Activated naive CD8-positive, alpha-beta T cell treated with anti-CD3 and anti-CD28 coated beads for 36 hours (primary cell): ENCODE results near the gene TRIM17. TPM values are rescaled to one million over a fixed set of nuclear protein-coding genes. Genes with fewer than 3 reads are reported as not detected.
A peak's percentile ranks its signal among the peaks of the same experiment; 100 is the strongest.

Experiments
- DNase-seq: peaks from one replicate; pipeline ENCODE4 v3.0.0; 2021
- H3K27ac Mint-ChIP-seq: one replicate; pipeline ENCODE4 v1.8.0; 2022; ENCODE audit warnings: mild to moderate bottlenecking, moderate library complexity, mixed read lengths
- H3K27me3 Mint-ChIP-seq: one replicate; pipeline ENCODE4 v1.8.0; 2022; ENCODE audit warnings: mild to moderate bottlenecking, mixed read lengths
- H3K36me3 Mint-ChIP-seq: one replicate; pipeline ENCODE4 v1.8.0; 2021; ENCODE audit warnings: mild to moderate bottlenecking, mixed read lengths
- H3K4me1 Mint-ChIP-seq: one replicate; pipeline ENCODE4 v1.8.0; 2021; ENCODE audit warnings: mixed read lengths
- H3K4me3 Mint-ChIP-seq: one replicate; pipeline ENCODE4 v1.8.0; 2022; ENCODE audit warnings: mild to moderate bottlenecking, moderate library complexity, mixed read lengths
- H3K9me3 Mint-ChIP-seq: one replicate; pipeline ENCODE4 v1.8.0; 2022; ENCODE audit warnings: mixed read lengths
- total RNA-seq, 2 experiments: library from RNA; stranded (reverse); gene quantifications; one replicate each; pipeline ENCODE4 v1.2.3, GENCODE V29; 2021

TRIM17 gene
- total RNA-seq, 2 experiments from 2014 or later, result 1.3 to 1.9 TPM

DNA sequence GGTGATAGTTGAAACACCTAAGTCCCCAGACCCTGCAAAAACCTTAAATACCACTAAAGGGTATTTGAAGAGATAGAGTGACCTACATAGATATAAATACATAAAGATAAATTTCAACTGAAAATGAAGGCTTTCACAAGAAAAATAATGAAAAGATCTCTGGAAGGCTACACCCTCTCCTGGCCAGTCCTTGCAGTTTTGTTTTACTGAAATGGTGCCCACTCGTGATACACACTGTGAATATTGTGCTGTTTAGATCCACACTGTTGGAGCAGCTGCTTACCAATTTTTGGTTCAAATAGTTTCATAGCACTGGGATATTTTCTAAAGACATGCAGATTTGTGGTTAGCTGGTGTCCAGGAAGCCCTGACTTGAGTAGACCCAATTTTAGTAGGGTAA is 39.1 kb upstream of the TRIM17 start:
- Mint-ChIP-seq H3K27ac (no peak overlapping the region), H3K4me1 (peaks cover 16% of the 10 kb centered on the region), H3K9me3 (no peaks in the 10 kb centered on the region), H3K27me3 (peaks cover 20% of the 10 kb centered on the region), H3K36me3 (peaks cover 2% of the 10 kb centered on the region), H3K4me3 (peak overlapping the region; percentile 22)
- DNase-seq, result no peak

DNA sequence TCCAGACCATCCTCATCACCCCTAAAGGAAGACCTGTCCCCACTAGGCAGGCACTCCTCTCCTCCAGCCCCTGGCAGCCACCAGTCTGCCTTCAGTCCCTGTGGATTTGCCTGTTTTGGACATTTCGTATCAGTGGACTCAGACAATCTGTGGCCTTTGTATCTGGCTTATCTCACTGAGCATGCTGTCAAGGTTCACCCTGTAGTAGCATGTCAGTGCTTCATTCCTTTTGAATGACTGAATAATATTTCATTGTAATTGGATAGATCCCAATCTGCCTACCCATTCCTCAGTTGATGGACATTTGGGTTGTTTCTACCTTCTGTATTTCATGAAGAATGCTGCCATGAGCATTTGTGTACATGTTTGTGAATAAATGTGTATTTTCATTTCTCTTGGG is 37.6 kb upstream of the TRIM17 start:
- Mint-ChIP-seq H3K9me3 (no peaks in the 10 kb centered on the region), H3K4me3 (no peak overlapping the region), H3K27me3 (peaks cover 18% of the 10 kb centered on the region)

GRCh38 chr1:228453614-228454013 is 37.0 kb upstream of the TRIM17 start:
- no peaks in the 10 kb centered on the region for H3K9me3 Mint-ChIP-seq
- no peak overlapping the region for H3K27ac Mint-ChIP-seq
- H3K36me3 Mint-ChIP-seq, result peaks cover 2% of the 10 kb centered on the region
- H3K27me3 Mint-ChIP-seq, result peaks cover 17% of the 10 kb centered on the region
- no peak for DNase-seq
- no peak overlapping the region for H3K4me3 Mint-ChIP-seq
- H3K4me1 Mint-ChIP-seq, result peaks cover 14% of the 10 kb centered on the region

More for the DNA sequence above, 37.6 kb upstream of the TRIM17 start:
- H3K27ac Mint-ChIP-seq, result no peak overlapping the region
- peaks cover 2% of the 10 kb centered on the region for H3K36me3 Mint-ChIP-seq
- no peak for DNase-seq
- H3K4me1 Mint-ChIP-seq, result peaks cover 15% of the 10 kb centered on the region

DNA sequence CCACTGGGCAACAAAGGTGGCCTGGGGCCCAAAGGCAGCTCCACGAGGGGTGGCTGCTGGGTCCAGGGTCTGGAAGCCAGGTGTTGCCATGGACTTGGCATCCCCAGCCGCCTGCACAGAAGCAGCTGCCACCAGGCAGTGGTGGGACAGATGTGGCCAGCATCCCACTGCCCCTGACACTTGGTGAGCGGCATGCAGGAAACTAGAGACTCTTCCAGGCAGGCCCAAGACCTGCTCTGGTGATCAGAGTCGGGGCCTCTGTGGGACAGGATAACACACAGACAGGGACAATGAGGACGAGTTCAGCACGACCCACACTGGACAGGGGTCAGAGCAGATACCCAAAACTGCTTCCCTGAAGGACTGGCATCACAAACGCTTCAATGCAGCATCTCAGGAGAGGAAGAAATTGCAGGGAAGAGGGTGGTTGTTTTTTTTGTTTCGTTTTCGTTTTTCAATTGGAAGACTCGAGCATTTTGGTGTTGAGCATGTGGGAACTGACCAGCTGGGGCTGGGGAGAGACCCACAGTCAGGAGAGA is 36.4 kb upstream of the TRIM17 start:
- H3K27ac Mint-ChIP-seq, result no peak overlapping the region
- DNase-seq, result no peak
- H3K9me3 Mint-ChIP-seq, result no peaks in the 10 kb centered on the region
- H3K36me3 Mint-ChIP-seq, result peaks cover 2% of the 10 kb centered on the region
- no peak overlapping the region for H3K4me3 Mint-ChIP-seq
- peaks cover 12% of the 10 kb centered on the region for H3K27me3 Mint-ChIP-seq
- H3K4me1 Mint-ChIP-seq, result peaks cover 10% of the 10 kb centered on the region

DNA sequence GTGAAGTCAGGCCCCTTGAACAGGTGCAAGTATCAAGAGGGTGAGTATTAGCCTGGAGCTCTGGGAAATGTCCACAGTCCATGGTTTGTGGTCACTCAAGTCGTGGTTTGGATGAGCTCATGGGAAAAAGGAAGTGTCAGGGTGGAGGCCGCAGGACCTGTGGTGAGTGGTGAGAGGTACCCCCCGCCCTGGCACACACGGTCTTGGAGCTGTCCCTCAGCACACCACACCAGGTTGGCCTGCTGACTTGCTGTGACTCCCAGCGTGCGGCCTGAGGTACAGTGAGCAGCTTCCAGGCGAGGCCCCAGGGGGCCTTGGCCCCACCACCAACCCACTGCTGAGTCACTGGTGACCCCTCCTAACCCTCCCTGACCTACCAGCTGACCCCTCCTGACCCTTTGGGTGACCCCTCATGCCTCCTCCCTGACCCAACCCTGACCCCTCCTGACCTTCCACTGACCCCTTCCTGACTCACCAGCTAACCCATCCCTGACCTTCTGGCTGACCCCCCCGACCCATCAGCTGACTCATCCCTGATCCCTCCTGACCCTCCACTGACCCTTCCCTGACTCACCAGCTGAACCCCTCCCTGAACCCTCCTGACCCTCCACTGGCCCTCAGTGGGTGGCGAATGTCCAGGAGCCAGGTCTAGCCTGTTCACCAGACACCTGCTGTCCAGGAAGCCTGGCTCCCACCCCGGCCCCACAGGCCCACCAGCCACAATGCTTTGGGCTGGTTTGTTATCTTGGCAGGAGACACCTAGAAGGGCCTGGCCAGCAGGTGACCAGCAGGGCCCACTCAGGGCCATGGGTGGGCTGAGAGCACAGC is 35.7 kb upstream of the TRIM17 start:
- Mint-ChIP-seq H3K27me3 (peaks cover 11% of the 10 kb centered on the region), H3K9me3 (no peaks in the 10 kb centered on the region), H3K4me3 (no peak overlapping the region), H3K36me3 (no peaks in the 10 kb centered on the region), H3K4me1 (peaks cover 7% of the 10 kb centered on the region), H3K27ac (no peak overlapping the region)
- DNase-seq, result no peak

DNA sequence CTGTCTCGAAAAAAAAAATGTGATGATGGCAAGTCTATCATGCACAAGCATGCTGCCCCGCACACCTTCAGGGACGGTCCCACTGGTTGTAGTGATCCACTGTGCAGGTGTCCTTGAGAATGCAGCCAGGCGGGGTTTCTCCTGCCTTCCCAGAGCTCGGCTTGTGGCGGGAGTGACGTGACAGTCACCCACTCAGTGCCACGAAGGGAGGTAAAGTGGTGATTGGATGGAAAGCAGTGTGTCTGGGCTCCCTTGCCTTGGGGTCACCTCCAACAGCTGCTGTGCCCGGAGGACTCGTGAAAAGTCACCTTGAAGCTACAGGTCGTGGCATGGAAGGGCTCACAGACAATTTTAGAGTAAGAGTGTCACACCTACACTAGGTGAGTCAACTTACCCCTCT is 33.5 kb upstream of the TRIM17 start:
- Mint-ChIP-seq H3K27ac (no peak overlapping the region), H3K4me1 (peaks cover 12% of the 10 kb centered on the region), H3K36me3 (no peaks in the 10 kb centered on the region), H3K9me3 (no peaks in the 10 kb centered on the region), H3K4me3 (no peak overlapping the region), H3K27me3 (peaks cover 26% of the 10 kb centered on the region)
- no peak for DNase-seq

DNA sequence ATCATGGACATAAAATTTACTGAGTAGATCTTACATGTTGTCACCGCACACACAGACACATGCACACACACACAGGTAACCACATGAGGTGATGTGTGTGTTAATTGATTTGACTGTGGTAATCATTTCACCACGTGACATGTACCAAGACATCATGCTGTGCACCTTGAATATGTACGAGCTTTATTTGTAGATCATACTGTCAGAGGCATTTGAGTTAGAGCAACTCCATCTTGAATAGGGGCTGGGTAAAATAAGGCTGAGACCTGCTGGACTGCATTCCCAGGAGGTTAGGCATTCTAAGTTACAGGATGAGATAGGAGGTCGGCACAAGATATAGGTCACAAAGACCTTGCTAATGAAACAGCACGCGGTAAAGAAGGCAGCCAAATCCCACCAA is 31.7 kb upstream of the TRIM17 start:
- Mint-ChIP-seq H3K4me3 (no peak overlapping the region), H3K36me3 (no peaks in the 10 kb centered on the region), H3K4me1 (peaks cover 13% of the 10 kb centered on the region), H3K27me3 (peaks cover 44% of the 10 kb centered on the region), H3K27ac (no peak overlapping the region), H3K9me3 (no peaks in the 10 kb centered on the region)
- DNase-seq, result no peak

GRCh38 chr1:228446852-228447251 is 30.2 kb upstream of the TRIM17 start:
- H3K27ac Mint-ChIP-seq, result no peak overlapping the region
- no peaks in the 10 kb centered on the region for H3K9me3 Mint-ChIP-seq
- no peak overlapping the region for H3K4me3 Mint-ChIP-seq
- peaks cover 55% of the 10 kb centered on the region for H3K27me3 Mint-ChIP-seq
- peaks cover 13% of the 10 kb centered on the region for H3K4me1 Mint-ChIP-seq
- DNase-seq, result no peak
- H3K36me3 Mint-ChIP-seq, result no peaks in the 10 kb centered on the region

DNA sequence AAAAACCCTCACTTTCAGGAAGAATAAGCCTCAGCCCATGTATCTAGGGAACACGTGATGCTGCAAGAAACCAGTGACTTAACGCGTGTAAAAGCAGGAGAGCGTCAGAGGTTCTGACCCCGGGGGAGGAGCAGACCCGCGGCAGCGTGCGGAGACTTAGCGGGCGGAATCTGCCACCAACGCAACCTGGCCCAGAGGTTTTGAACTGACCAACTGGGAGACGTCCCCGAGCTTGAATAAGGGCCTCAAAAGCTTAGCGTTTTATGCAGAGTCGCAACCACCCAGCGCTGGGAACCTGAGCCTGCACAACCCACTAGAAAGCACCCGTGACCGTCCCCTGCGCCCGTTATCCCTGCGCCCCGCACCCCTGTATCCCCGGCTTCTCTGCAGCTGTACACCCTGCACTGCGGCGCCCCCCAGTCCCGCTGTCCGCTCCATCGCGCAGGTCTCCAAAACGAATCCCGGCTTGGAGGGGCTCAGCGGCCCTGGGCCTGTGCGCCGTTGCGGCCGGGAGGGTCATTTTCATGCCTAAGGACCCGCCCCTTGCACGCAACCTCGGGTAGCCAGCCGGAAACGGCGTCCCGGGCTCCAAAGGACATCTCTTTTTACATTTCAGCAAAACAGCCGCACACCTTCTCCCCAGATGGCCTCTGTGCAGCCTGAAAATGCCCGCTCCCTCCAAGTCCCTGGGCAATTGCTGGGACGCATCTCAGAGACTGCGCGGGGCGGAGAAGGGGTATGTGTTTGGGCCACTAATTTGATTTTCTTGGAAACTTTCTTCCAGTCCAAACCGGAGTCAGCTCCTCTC is 29.4 kb upstream of the TRIM17 start:
- peak; percentile 40 for DNase-seq
- no peaks in the 10 kb centered on the region for H3K9me3 Mint-ChIP-seq
- peak overlapping the region; percentile 70 for H3K4me3 Mint-ChIP-seq
- H3K36me3 Mint-ChIP-seq, result no peaks in the 10 kb centered on the region
- peak overlapping the region; percentile 31 for H3K27ac Mint-ChIP-seq
- H3K4me1 Mint-ChIP-seq, result peaks cover 13% of the 10 kb centered on the region
- peaks cover 56% of the 10 kb centered on the region for H3K27me3 Mint-ChIP-seq

DNA sequence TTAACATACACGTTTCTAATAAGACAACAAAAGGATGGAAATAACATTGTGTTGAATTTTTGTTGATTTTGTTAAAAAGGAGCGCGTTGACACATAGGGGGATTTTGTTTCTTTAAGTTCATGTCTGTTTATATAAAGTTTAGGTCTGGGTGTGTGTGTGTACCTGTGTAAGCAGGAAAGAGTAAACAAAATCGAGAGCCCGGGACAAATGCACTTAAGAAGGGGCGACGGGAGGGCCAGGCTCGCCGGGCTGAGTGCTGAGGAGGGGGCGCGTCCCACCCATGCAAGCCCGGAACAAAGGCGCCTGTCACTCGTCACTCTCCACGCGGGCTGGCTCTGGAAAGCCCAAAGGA is 28.8 kb upstream of the TRIM17 start:
- Mint-ChIP-seq H3K4me1 (peaks cover 13% of the 10 kb centered on the region), H3K9me3 (no peaks in the 10 kb centered on the region), H3K27ac (peak overlapping the region; percentile 31), H3K36me3 (no peaks in the 10 kb centered on the region), H3K27me3 (peaks cover 62% of the 10 kb centered on the region), H3K4me3 (peak overlapping the region; percentile 70)
- no peak for DNase-seq

- DNase-seq, result no peak
- Mint-ChIP-seq H3K36me3 (no peaks in the 10 kb centered on the region), H3K4me1 (peaks cover 13% of the 10 kb centered on the region), H3K27ac (peak overlapping the region; percentile 17), H3K9me3 (no peaks in the 10 kb centered on the region), H3K4me3 (no peak overlapping the region), H3K27me3 (peaks cover 78% of the 10 kb centered on the region)
These were observed 26.7 kb upstream of the TRIM17 start for GRCh38 chr1:228443395-228443794.

DNA sequence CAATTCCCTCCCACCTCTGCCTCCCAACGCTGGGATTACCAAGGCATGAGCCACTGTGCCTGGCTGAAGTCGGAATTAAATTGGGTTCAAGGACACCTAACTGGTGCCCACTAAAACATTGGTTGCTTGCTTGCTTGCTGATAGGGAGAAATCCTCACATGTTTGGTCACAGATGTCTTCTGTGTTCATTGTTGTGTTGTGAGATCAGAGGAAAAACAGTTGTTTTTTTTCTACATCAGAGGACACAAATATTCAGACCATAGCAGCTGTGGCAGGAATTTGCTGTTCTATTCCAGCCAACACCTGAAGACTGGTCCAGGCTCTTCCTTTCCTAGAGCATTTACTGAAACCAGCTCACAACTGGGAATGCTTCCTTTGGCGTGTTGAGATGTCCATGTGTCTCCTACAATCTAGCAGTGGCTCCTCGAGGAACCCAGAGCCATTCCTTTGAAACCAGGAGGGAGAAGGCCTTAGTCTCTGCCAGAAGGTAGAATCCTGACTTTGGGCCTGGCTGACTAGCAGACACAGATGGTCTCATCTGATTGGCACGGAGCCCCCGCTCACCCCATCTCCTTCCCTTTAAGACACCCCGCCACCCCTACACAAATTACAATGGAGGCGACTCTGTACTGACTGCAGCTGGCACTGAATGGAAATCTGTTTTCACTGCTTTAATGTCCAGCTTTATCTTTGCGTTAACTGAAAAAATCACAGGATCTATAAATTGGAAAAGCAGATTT is 24.3 kb upstream of the TRIM17 start:
- DNase-seq, result no peak
- H3K4me3 Mint-ChIP-seq, result no peak overlapping the region
- peaks cover 8% of the 10 kb centered on the region for H3K4me1 Mint-ChIP-seq
- H3K27ac Mint-ChIP-seq, result no peak overlapping the region
- H3K9me3 Mint-ChIP-seq, result no peaks in the 10 kb centered on the region
- H3K27me3 Mint-ChIP-seq, result peaks cover 70% of the 10 kb centered on the region
- H3K36me3 Mint-ChIP-seq, result no peaks in the 10 kb centered on the region

GRCh38 chr1:228438266-228438665 is 21.6 kb upstream of the TRIM17 start:
- Mint-ChIP-seq H3K27me3 (peaks cover 54% of the 10 kb centered on the region), H3K4me3 (no peak overlapping the region), H3K36me3 (no peaks in the 10 kb centered on the region), H3K9me3 (no peaks in the 10 kb centered on the region), H3K4me1 (no peaks in the 10 kb centered on the region), H3K27ac (no peak overlapping the region)
- DNase-seq, result no peak

DNA sequence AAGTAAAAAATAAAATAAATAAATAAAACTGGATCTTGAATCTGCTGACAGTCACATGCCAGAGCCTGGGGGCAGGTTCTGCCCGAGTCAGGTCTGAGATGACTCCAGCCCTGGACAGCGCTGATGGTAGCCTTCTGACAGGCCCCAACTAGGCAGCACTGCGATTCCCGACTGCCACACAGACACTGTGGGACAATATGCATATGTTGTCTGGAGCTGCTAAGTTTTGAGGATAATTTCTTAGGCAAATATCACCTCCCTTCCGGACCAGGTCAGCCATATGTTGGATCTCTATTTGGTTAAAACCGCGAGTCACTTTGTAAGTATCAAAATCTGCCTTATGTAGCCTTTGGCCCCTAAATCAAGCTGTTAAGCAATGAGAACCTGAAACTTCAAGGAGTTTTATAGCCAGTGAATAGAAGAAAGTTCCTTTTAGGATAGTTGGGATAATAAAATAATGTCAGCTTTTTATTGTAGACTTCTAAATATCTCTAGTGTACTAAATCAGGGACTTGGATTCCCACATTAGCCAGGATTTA is 20.8 kb upstream of the TRIM17 start:
- no peak overlapping the region for H3K4me3 Mint-ChIP-seq
- H3K27me3 Mint-ChIP-seq, result peaks cover 50% of the 10 kb centered on the region
- no peak for DNase-seq
- no peaks in the 10 kb centered on the region for H3K36me3 Mint-ChIP-seq
- no peaks in the 10 kb centered on the region for H3K4me1 Mint-ChIP-seq
- H3K27ac Mint-ChIP-seq, result no peak overlapping the region
- H3K9me3 Mint-ChIP-seq, result no peaks in the 10 kb centered on the region

DNA sequence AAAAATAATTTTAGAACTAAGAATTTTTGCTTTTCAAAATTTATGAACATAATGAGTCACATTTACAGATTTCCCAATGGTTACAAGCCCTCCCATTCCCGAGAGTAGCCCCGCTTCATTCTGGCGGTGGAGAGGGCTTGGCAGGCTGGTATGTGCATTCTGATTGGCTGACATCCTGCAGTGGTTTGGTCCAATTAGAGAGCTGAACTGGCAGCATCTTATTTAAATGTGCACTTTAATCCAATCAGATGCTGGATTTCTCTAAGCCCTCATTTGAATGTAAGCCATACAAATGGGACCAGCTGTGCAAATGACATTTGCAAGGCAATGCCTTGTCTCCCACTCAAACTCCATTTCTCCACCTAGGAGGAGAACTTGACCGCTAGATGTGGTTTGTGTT is 18.0 kb upstream of the TRIM17 start:
- Mint-ChIP-seq H3K36me3 (no peaks in the 10 kb centered on the region), H3K27ac (no peak overlapping the region), H3K4me3 (no peak overlapping the region), H3K9me3 (no peaks in the 10 kb centered on the region), H3K27me3 (peaks cover 42% of the 10 kb centered on the region), H3K4me1 (no peaks in the 10 kb centered on the region)
- DNase-seq, result no peak
